IPS-18c (cell line): ENCODE measurements around the gene SIM2.

Experiments
- H3K4me3 ChIP-seq: 2 replicates; pipeline ENCODE4 v1.7.0; 2013; ENCODE audit warnings: low read depth, mild to moderate bottlenecking, low read length, moderate library complexity; ENCODE audit not compliant: insufficient read depth
- H3K9me3 ChIP-seq: one replicate; pipeline ENCODE4 v1.6.1; 2013; ENCODE audit warnings: mild to moderate bottlenecking, low read length, moderate library complexity; ENCODE audit not compliant: control insufficient read depth, insufficient read depth

SIM2 gene

GRCh38 chr21:36722370-36723368 lies 23.8 kb downstream of the SIM2 start:
- Histone ChIP-seq H3K9me3 (no peaks in the 10 kb centered on the region), H3K4me3 (no peak overlapping the region)

GRCh38 chr21:36723371-36723881 lies 24.5 kb downstream of the SIM2 start:
- H3K4me3 ChIP-seq: no peak overlapping the region
- no peaks in the 10 kb centered on the region for H3K9me3 ChIP-seq

- Histone ChIP-seq H3K9me3 (no peaks in the 10 kb centered on the region), H3K4me3 (no peak overlapping the region)
Observed at GRCh38 chr21:36724660-36725059, 25.7 kb downstream of the SIM2 start.

GRCh38 chr21:36725793-36726386 lies 27.0 kb downstream of the SIM2 start:
- H3K4me3 ChIP-seq: no peak overlapping the region

GRCh38 chr21:36727866-36728265 lies 29.0 kb downstream of the SIM2 start:
- H3K4me3 ChIP-seq: no peak overlapping the region
- no peaks in the 10 kb centered on the region for H3K9me3 ChIP-seq

More at GRCh38 chr21:36725793-36726386, 27.0 kb downstream of the SIM2 start:
- H3K9me3 ChIP-seq: no peaks in the 10 kb centered on the region

- no peak overlapping the region for H3K4me3 ChIP-seq
- H3K9me3 ChIP-seq: no peaks in the 10 kb centered on the region
Observed at GRCh38 chr21:36728371-36729111, 29.6 kb downstream of the SIM2 start.

- H3K4me3 ChIP-seq: no peak overlapping the region
- H3K9me3 ChIP-seq: no peaks in the 10 kb centered on the region
Observed at GRCh38 chr21:36729310-36729970, 30.5 kb downstream of the SIM2 start.

- no peak overlapping the region for H3K4me3 ChIP-seq
- H3K9me3 ChIP-seq: peaks cover 2% of the 10 kb centered on the region
Observed at GRCh38 chr21:36730291-36731281, 31.7 kb downstream of the SIM2 start.

- Histone ChIP-seq H3K4me3 (no peak overlapping the region), H3K9me3 (peaks cover 2% of the 10 kb centered on the region)
Observed at GRCh38 chr21:36732217-36732616, 33.3 kb downstream of the SIM2 start.

- peaks cover 2% of the 10 kb centered on the region for H3K9me3 ChIP-seq
- no peak overlapping the region for H3K4me3 ChIP-seq
Observed at GRCh38 chr21:36732761-36733160, 33.8 kb downstream of the SIM2 start.

GRCh38 chr21:36733857-36734256 lies 34.9 kb downstream of the SIM2 start:
- H3K4me3 ChIP-seq: no peak overlapping the region

GRCh38 chr21:36734367-36735200 lies 35.7 kb downstream of the SIM2 start:
- peaks cover 2% of the 10 kb centered on the region for H3K9me3 ChIP-seq
- H3K4me3 ChIP-seq: no peak overlapping the region

More at GRCh38 chr21:36733857-36734256, 34.9 kb downstream of the SIM2 start:
- H3K9me3 ChIP-seq: peaks cover 2% of the 10 kb centered on the region

GRCh38 chr21:36735201-36735515 lies 36.2 kb downstream of the SIM2 start:
- peaks cover 2% of the 10 kb centered on the region for H3K9me3 ChIP-seq
- H3K4me3 ChIP-seq: no peak overlapping the region

GRCh38 chr21:36735724-36736320 lies 36.9 kb downstream of the SIM2 start:
- H3K4me3 ChIP-seq: no peak overlapping the region
- peaks cover 2% of the 10 kb centered on the region for H3K9me3 ChIP-seq
